Glomerular endothelial cell (primary cell): ENCODE results near the gene ZNF462. TPM values are rescaled to one million over a fixed set of nuclear protein-coding genes. Genes with fewer than 3 reads are reported as not detected.

ENCODE experiments used
- DNase-seq: peaks from one replicate; pipeline ENCODE4 v3.0.0-alpha.2; 2011; ENCODE audit warnings: low read depth, low spot score; ENCODE audit errors: extremely low read depth
- total RNA-seq: library from RNA; depleted of rRNA; stranded (reverse); fragments of >200 nt; gene quantifications from 2 replicates; pipeline ENCODE4 v1.2.3, GENCODE V29; 2015

ZNF462 gene
- total RNA-seq, 1 donor from 2014 or later = 13.7 TPM

DNA sequence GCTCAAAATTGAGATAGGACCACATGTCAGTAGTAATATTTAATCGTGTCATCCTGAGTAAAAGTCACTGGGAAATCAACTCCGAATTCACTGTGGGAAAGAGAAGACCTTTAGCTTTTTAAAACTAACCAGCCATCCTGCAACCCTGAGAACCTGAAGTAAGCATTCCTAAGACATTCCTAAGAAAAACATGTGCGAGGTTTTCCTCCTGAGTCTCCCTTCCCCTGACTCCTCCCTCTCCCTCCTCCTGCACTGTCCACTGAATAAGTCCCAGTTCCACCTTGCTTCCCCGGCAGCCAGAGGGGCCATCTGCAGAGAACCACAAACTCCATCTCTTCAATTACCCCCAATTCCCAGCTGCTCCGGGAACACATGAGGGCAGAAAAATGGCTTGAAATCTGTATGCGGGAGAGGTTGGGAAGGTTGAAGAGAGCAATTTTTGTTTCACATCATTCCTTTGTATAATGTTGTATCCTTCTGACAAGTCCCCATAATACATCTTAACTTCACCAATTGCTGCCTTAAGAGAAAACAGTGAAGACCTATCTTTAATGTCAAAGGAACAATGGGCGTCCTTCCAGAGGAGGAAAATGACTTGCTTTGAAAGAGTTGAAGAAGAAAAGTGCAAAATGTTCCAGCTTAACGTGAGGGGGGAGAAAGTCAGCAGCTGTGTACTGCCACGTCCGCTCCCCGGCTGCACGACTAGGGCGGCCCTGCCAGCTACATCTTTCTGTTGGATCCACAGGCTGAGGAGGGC is 186.3 kb downstream of the ZNF462 start:
- DNase-seq = no peak

- no peak for DNase-seq
These were observed 186.8 kb downstream of the ZNF462 start for GRCh38 chr9:107049803-107050184.

GRCh38 chr9:107051392-107051791 is 188.4 kb downstream of the ZNF462 start:
- DNase-seq = no peak

GRCh38 chr9:107054146-107054545 is 191.2 kb downstream of the ZNF462 start:
- DNase-seq = no peak

- DNase-seq = no peak
These were observed 196.3 kb downstream of the ZNF462 start for GRCh38 chr9:107059220-107059619.

- no peak for DNase-seq
These were observed 197.1 kb downstream of the ZNF462 start for GRCh38 chr9:107060062-107060461.
